Astrocyte of the spinal cord (primary cell): ENCODE measurements around the gene PLD5.
"Not testable (repeated sequence)": the region's sequence is repeated elsewhere in the genome, so short reads cannot be mapped to it uniquely, and the experiment has no call there.

Experiments
- DNase-seq: peaks from one replicate; pipeline ENCODE4 v3.0.0; 2011; ENCODE audit warnings: low read depth, low spot score
- H3K4me3 ChIP-seq: 2 replicates; pipeline ENCODE4 v1.5.1; 2011; ENCODE audit warnings: low read depth, mild to moderate bottlenecking, low read length, moderate library complexity
- CTCF ChIP-seq: IDR thresholded peaks from 2 replicates; pipeline ENCODE4 v1.5.1; 2012; ENCODE audit warnings: low read depth, mild to moderate bottlenecking, low read length, inconsistent platforms
- in situ Hi-C: cut with HindIII; loops from 2 replicates; pipeline ENCODE4 v1.10.0; 2017; ENCODE audit warnings: low sequenced_read_pairs

PLD5 gene

DNA sequence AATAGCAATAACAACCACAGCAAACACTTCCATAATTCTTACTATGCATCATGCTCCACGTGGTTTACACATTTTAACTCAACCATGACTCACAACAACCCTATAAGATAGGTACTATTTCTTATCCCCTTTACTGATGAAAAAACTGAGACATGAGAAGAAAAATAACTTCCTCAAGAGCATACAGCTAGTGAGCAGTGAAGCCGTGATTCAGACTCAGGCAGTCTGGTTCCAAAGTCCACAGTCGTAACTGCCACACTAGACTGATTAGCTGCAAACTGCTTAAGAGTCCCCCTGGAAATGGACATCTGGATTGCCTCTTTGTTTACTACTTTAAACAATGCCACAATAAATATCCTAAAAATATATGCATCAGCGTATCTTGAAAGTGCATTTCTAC, 55.7 kb downstream of the PLD5 start:
- TF ChIP-seq CTCF = no peak
- DNase-seq = peak; percentile 11
- no peak overlapping the region for H3K4me3 ChIP-seq
- in situ Hi-C loops = no loop called here

- peak; percentile 57 for DNase-seq
- TF ChIP-seq CTCF = peak; percentile 70
- no peak overlapping the region for H3K4me3 ChIP-seq
- in situ Hi-C loops = no loop called here
These were observed 56.8 kb downstream of the PLD5 start for GRCh38 chr1:242467556-242468145.

GRCh38 chr1:242462867-242463266, 61.6 kb downstream of the PLD5 start:
- no peak overlapping the region for H3K4me3 ChIP-seq
- no peak for TF ChIP-seq CTCF
- no peak for DNase-seq
- in situ Hi-C loops = no loop called here

GRCh38 chr1:242459740-242460139, 64.8 kb downstream of the PLD5 start:
- DNase-seq, H3K4me3 ChIP-seq, in situ Hi-C loops: not testable (repeated sequence)

DNA sequence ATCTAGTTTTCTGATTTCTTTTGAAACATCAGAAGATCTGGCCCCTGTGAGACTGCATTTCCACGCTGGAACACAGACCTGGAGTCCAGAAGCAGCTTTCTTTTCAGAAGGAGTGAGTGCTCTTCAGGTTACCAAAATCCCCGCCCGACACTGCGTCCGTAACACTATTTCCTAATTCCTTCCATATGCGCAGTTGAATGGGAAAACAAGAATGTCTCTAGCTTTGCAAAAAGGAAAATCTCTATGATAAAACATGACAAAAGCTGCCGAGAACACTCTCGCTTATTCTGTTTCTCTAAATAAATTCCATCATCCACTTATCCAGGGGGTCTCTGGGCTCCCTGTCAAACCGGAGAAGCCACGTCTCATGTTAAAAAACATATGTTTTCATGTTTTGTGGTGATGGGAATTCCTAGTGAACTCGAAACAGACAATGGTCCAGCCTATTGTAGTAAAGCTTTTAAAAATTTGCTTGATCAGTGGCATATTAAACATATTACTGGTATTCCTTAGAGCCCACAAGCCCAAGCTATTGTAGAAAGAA, 67.7 kb downstream of the PLD5 start:
- DNase-seq = no peak
- TF ChIP-seq CTCF = no peak
- in situ Hi-C loops = no loop called here
- no peak overlapping the region for H3K4me3 ChIP-seq

GRCh38 chr1:242455052-242455361, 69.5 kb downstream of the PLD5 start:
- TF ChIP-seq CTCF = no peak

DNA sequence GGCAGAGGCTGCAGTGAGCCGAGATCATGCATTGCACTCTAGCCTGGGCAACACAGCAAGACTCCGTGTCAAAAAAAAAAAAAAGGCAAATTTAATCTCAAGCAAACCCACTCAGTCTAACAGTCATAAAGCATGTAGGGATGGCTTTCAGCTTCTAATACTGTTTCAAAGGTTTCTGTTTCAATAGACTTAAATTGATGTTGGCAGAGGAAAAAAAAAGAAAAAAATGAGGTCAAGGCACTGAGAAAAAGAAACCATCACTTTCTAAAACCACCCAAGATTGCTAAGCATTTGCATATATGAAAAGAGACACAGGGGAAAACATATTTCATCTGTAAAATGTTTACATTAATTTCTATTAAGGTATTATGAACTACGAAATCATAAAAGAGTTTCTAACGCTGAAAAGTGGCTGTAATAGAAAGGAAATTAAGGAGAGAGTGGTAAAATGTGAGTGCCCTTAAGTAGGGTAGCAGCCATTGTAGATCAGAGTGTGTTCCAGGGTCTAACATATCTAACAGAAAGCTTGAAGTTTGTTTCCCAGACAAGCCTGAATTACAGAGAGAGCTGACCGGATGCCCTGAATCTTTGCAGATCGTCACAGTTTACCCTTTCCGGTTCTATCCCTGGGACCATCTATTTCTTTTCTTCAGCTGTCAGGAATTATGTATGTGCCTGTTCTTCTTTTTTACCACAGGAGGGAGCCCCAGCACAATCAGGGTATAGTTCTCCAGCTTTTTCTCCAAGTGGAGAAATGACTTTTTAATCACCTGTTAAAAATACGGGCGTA, 70.0 kb downstream of the PLD5 start:
- in situ Hi-C loops = no loop called here
- DNase-seq = peak; percentile 43

More at GRCh38 chr1:242455052-242455361, 69.5 kb downstream of the PLD5 start:
- no peak for DNase-seq
- in situ Hi-C loops = no loop called here
- no peak overlapping the region for H3K4me3 ChIP-seq

More for the DNA sequence above, 70.0 kb downstream of the PLD5 start:
- peak; percentile 76 for TF ChIP-seq CTCF
- H3K4me3 ChIP-seq = no peak overlapping the region
